ENCODE measurements around the gene IFNW1.
A peak's percentile ranks its signal among the peaks of the same experiment; 100 is the strongest.

The IFNW1 gene

DNA sequence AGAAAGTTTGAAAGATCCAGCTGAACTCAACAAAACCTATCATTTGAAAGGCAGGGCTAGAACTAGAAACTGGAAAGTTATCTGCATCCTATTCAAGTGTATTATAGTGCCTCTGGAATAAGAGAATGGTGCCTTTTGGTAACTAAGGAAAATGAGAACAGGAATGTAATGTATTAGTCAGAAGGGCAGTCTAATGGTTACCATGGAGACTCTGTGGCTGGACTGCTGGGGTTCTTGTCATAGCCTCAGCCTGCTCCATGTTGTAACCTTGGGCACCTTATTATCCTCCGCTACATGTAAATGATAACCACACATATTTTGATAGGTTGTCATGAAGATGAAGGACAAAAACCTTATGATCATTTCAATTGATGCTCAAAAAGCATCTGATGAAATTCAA lies 39.3 kb downstream of the IFNW1 start:
- TF ChIP-seq, protein P1, sequence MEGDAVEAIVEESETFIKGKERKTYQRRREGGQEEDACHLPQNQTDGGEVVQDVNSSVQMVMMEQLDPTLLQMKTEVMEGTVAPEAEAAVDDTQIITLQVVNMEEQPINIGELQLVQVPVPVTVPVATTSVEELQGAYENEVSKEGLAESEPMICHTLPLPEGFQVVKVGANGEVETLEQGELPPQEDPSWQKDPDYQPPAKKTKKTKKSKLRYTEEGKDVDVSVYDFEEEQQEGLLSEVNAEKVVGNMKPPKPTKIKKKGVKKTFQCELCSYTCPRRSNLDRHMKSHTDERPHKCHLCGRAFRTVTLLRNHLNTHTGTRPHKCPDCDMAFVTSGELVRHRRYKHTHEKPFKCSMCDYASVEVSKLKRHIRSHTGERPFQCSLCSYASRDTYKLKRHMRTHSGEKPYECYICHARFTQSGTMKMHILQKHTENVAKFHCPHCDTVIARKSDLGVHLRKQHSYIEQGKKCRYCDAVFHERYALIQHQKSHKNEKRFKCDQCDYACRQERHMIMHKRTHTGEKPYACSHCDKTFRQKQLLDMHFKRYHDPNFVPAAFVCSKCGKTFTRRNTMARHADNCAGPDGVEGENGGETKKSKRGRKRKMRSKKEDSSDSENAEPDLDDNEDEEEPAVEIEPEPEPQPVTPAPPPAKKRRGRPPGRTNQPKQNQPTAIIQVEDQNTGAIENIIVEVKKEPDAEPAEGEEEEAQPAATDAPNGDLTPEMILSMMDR (IDR thresholded peaks at IDR 0.05; ENCODE audit: low read depth, low read length), result no peak
- no peak for DNase-seq (ENCODE audit: extremely low read depth, low read depth)

DNA sequence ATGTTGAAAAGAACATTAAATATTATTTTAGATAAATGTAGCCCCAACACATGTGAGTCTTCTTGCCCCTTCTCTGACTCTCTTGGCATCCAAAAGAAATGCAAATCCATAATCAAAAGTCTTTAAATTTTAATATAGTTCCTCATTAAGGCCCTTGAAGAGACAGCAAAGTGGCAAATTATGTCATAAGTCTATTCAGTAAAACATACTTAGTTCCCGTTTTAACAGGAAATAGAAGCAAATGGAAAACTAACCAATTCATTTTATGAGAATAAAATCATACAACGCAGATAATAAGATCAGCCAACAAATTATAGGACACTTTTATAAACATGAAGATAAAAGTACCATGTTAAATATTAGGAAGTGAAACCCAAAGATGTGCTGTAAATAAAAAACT lies 43.8 kb downstream of the IFNW1 start:
- no peak for DNase-seq (ENCODE audit: extremely low read depth, low read depth)
- TF ChIP-seq, protein P1 (IDR thresholded peaks at IDR 0.05; ENCODE audit: low read depth, low read length), result no peak

DNA sequence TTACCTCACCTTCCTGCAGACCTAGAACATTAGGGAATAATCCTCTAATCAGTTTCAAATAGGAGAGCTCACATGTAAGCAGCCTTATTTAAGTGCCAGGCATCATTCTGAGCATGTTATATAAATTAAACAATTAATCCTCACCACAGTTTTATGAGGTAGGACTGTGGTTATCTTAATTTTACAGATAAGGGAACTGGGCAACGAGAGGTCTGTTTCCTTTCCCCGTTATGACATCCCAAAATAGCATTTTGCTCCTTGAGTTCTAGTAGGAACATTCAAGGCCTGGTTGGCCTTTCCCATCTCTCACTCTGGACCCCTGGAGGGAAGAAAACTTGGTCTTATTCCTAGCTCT lies 44.8 kb downstream of the IFNW1 start:
- no peak for DNase-seq (ENCODE audit: extremely low read depth, low read depth)

DNA sequence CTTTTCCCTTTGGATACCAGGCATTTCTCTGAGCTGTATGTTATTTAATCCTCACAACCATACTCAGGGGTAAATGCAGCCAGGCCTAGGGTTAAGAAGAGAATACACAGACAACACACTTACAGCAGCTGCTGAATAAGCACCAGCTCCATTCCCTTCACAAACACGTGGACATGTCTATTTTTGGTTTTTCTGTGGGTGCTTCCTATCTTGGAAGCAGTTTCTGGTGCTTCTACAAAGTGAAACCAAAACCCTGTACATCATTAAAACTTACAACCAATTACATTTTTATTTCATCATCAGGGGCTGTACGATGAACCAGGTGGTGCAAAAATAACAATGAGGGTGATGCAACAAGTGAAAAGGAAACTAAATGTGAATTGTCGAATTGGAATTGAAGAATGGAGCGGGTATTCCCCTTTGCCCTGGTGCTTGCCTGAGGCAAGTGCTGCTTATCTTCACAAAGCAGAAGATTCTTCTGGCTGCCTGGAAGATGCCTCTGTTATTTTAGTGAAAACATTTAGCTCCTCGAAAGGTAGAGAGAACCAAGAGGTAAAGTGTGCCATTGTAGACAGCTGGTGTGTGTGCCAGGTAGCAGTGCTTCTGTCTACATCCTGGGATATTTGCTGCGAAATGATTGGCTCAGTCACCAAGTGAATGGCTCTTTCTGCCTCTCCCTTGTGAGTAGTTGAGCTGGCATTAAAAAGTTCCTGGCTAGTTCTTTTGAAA lies 45.3 kb downstream of the IFNW1 start:
- DNase-seq (ENCODE audit: extremely low read depth, low read depth), result peak; percentile 39
- TF ChIP-seq, protein P1 (IDR thresholded peaks at IDR 0.05; ENCODE audit: low read depth, low read length), result no peak

More for the DNA sequence above, 44.8 kb downstream of the IFNW1 start:
- TF ChIP-seq, protein P1 (IDR thresholded peaks at IDR 0.05; ENCODE audit: low read depth, low read length), result no peak

DNA sequence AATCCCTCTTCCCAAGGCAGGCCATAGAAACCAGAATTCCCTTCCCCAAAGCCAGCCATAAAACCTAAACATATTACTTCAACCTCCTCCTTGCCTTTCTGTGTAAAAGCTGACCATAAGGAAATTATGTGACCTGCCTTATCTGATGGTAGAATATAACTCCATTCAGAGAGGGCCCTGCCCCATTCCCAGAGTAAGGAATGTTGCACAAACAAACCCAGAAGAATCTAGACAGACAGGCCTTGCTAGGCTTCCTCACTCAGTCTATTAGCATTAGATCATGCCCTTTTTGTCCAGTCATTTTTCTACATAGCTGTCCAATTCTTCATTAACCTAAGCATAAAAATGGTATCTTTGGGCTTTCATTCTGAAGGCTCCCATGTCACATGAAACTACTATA lies 46.1 kb downstream of the IFNW1 start:
- DNase-seq (ENCODE audit: extremely low read depth, low read depth), result no peak

More for the DNA sequence above, 46.1 kb downstream of the IFNW1 start:
- TF ChIP-seq, protein P1 (IDR thresholded peaks at IDR 0.05; ENCODE audit: low read depth, low read length), result no peak
